HG03469 (cell line): ENCODE results near the gene RNF25.
"Not testable (repeated sequence)": the region's sequence is repeated elsewhere in the genome, so short reads cannot be mapped to it uniquely, and the experiment has no call there.

Experiments
- ATAC-seq: cut with Tn5 transposase; IDR thresholded peaks from one replicate; pipeline ENCODE4 v1.9.1; 2021; ENCODE audit warnings: mild to moderate bottlenecking, moderate library complexity, moderate number of reproducible peaks; ENCODE audit not compliant: unreplicated experiment

The RNF25 gene

GRCh38 chr2:218687400-218688060 lies 15.7 kb upstream of the RNF25 start:
- ATAC-seq = not testable (repeated sequence)

GRCh38 chr2:218680061-218680460 lies 8.3 kb upstream of the RNF25 start:
- ATAC-seq = no peak

GRCh38 chr2:218679119-218679518 lies 7.3 kb upstream of the RNF25 start:
- no peak for ATAC-seq

- no peak for ATAC-seq
Observed at GRCh38 chr2:218671097-218671653, 627 bp downstream of the RNF25 start.

- ATAC-seq = no peak
Observed at GRCh38 chr2:218664653-218665052, 7.1 kb downstream of the RNF25 start.

GRCh38 chr2:218663901-218664300 lies 7.9 kb downstream of the RNF25 start:
- ATAC-seq = no peak

GRCh38 chr2:218662827-218663226 lies 9.0 kb downstream of the RNF25 start:
- no peak for ATAC-seq

- no peak for ATAC-seq
Observed at GRCh38 chr2:218662377-218662776, 9.4 kb downstream of the RNF25 start.

- no peak for ATAC-seq
Observed at GRCh38 chr2:218659988-218660358, 11.8 kb downstream of the RNF25 start.

GRCh38 chr2:218659258-218659987 lies 12.4 kb downstream of the RNF25 start, which contains the start of the genes BCS1L and ZNF142:
Gene BCS1L, plus strand, starts transcription at chr2:218659683. Its CDS starts 1,305 bp downstream, at chr2:218660988.
Gene ZNF142, minus strand, starts transcription at chr2:218659623. Its CDS starts 3,194 bp downstream, at chr2:218656429.
- peak; percentile 57 for ATAC-seq

GRCh38 chr2:218658671-218659257 lies 13.0 kb downstream of the RNF25 start:
- ATAC-seq = peak; percentile 39

- no peak for ATAC-seq
Observed at GRCh38 chr2:218655751-218656150, 16.1 kb downstream of the RNF25 start.

- ATAC-seq = no peak
Observed at GRCh38 chr2:218648787-218649100, 23.1 kb downstream of the RNF25 start.

GRCh38 chr2:218648088-218648786 lies 23.6 kb downstream of the RNF25 start:
- no peak for ATAC-seq

- no peak for ATAC-seq
Observed at GRCh38 chr2:218645126-218645525, 26.7 kb downstream of the RNF25 start.

- ATAC-seq = no peak
Observed at GRCh38 chr2:218644721-218645120, 27.1 kb downstream of the RNF25 start.

GRCh38 chr2:218643751-218644310 lies 28.0 kb downstream of the RNF25 start:
- no peak for ATAC-seq

GRCh38 chr2:218642786-218643185 lies 29.0 kb downstream of the RNF25 start:
- no peak for ATAC-seq

- no peak for ATAC-seq
Observed at GRCh38 chr2:218642121-218642656, 29.6 kb downstream of the RNF25 start.

GRCh38 chr2:218638372-218638771 lies 33.4 kb downstream of the RNF25 start:
- ATAC-seq = no peak

GRCh38 chr2:218635719-218636118 lies 36.1 kb downstream of the RNF25 start:
- no peak for ATAC-seq
